ENCODE results near the gene CCDC91. TPM values are rescaled to one million over a fixed set of nuclear protein-coding genes. Genes with fewer than 3 reads are reported as not detected.

CCDC91 gene
- total and polyA plus RNA-seq, 9 of the 15 experiments (the other 6 are each of a cell fraction or from before 2014, with no cell fraction given) = 10.1 to 31.1 (median 26.3) TPM

GRCh38 chr12:28242496-28243309 lies 52.4 kb downstream of the CCDC91 start (continued):
- TF ChIP-seq FOXK2 (conservative IDR thresholded peaks at IDR 0.05 in 1 of 2, IDR thresholded peaks at IDR 0.05 in 1 of 2; ENCODE audit: low read depth in 2 of 2) = peak; percentile 83
- TF ChIP-seq, protein P1, sequence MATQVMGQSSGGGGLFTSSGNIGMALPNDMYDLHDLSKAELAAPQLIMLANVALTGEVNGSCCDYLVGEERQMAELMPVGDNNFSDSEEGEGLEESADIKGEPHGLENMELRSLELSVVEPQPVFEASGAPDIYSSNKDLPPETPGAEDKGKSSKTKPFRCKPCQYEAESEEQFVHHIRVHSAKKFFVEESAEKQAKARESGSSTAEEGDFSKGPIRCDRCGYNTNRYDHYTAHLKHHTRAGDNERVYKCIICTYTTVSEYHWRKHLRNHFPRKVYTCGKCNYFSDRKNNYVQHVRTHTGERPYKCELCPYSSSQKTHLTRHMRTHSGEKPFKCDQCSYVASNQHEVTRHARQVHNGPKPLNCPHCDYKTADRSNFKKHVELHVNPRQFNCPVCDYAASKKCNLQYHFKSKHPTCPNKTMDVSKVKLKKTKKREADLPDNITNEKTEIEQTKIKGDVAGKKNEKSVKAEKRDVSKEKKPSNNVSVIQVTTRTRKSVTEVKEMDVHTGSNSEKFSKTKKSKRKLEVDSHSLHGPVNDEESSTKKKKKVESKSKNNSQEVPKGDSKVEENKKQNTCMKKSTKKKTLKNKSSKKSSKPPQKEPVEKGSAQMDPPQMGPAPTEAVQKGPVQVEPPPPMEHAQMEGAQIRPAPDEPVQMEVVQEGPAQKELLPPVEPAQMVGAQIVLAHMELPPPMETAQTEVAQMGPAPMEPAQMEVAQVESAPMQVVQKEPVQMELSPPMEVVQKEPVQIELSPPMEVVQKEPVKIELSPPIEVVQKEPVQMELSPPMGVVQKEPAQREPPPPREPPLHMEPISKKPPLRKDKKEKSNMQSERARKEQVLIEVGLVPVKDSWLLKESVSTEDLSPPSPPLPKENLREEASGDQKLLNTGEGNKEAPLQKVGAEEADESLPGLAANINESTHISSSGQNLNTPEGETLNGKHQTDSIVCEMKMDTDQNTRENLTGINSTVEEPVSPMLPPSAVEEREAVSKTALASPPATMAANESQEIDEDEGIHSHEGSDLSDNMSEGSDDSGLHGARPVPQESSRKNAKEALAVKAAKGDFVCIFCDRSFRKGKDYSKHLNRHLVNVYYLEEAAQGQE (IDR thresholded peaks at IDR 0.05; ENCODE audit: borderline replicate concordance) = peak; percentile 25
- TF ChIP-seq, protein P1 (CRISPR knock-in tag; IDR thresholded peaks at IDR 0.05; ENCODE audit: low read depth) = no peak
- no peak for TF ChIP-seq KAT8 (IDR thresholded peaks at IDR 0.05; ENCODE audit: low read depth)
- TF ChIP-seq ETS2 (tag; IDR thresholded peaks at IDR 0.05; ENCODE audit: borderline replicate concordance, poor library complexity, severe bottlenecking) = no peak
- peak in 1 of 2 experiments; percentile 1; a peak in 2 of 4 replicates for TF ChIP-seq RAD21 (CRISPR knock-in tag; conservative IDR thresholded peaks at IDR 0.05 in 1 of 2, IDR thresholded peaks at IDR 0.05 in 1 of 2)
- TF ChIP-seq FOXM1 (IDR thresholded peaks at IDR 0.05; ENCODE audit: low read depth) = 0 out of 2 replicates have a peak, but pooled peaks have one; percentile 33
- no peak for TF ChIP-seq FOXM1 (CRISPR knock-in tag; IDR thresholded peaks at IDR 0.05; ENCODE audit: low read depth)
- TF ChIP-seq YY1 (IDR thresholded peaks at IDR 0.05; ENCODE audit: borderline replicate concordance in 1 of 3, control insufficient read depth in 1 of 3, extremely low read depth in 1 of 3, insufficient read depth in 3 of 3, insufficient read length in 1 of 3, insufficient replicate concordance in 2 of 3, low read depth in 1 of 3, low read length in 2 of 3) = peak in 1 of 3 experiments; percentile 6
- TF ChIP-seq ZKSCAN1 (IDR thresholded peaks at IDR 0.05; ENCODE audit: low read depth, low read length) = no peak
- TF ChIP-seq NEUROD1 (IDR thresholded peaks at IDR 0.05; ENCODE audit: borderline replicate concordance, low read depth, low read length, partially characterized antibody) = peak; percentile 84
- TF ChIP-seq, protein P2, sequence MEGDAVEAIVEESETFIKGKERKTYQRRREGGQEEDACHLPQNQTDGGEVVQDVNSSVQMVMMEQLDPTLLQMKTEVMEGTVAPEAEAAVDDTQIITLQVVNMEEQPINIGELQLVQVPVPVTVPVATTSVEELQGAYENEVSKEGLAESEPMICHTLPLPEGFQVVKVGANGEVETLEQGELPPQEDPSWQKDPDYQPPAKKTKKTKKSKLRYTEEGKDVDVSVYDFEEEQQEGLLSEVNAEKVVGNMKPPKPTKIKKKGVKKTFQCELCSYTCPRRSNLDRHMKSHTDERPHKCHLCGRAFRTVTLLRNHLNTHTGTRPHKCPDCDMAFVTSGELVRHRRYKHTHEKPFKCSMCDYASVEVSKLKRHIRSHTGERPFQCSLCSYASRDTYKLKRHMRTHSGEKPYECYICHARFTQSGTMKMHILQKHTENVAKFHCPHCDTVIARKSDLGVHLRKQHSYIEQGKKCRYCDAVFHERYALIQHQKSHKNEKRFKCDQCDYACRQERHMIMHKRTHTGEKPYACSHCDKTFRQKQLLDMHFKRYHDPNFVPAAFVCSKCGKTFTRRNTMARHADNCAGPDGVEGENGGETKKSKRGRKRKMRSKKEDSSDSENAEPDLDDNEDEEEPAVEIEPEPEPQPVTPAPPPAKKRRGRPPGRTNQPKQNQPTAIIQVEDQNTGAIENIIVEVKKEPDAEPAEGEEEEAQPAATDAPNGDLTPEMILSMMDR (IDR thresholded peaks at IDR 0.05 in 2 of 3, conservative IDR thresholded peaks at IDR 0.05 in 1 of 3; ENCODE audit: insufficient read depth in 2 of 3, low read depth in 1 of 3, low read length in 3 of 3) = peak in 1 of 3 experiments; percentile 0; a peak in 1 of 6 replicates
- TF ChIP-seq NR4A1 (CRISPR knock-in tag; IDR thresholded peaks at IDR 0.05) = no peak
- TF ChIP-seq NR4A1 (tag; IDR thresholded peaks at IDR 0.05) = no peak
- TF ChIP-seq HMG20B (CRISPR knock-in tag; IDR thresholded peaks at IDR 0.05) = no peak
- no peak for TF ChIP-seq FOXK1 (CRISPR knock-in tag; IDR thresholded peaks at IDR 0.05; ENCODE audit: borderline replicate concordance)
